ENCODE results near the gene RAPGEF6.

Gene RAPGEF6

DNA sequence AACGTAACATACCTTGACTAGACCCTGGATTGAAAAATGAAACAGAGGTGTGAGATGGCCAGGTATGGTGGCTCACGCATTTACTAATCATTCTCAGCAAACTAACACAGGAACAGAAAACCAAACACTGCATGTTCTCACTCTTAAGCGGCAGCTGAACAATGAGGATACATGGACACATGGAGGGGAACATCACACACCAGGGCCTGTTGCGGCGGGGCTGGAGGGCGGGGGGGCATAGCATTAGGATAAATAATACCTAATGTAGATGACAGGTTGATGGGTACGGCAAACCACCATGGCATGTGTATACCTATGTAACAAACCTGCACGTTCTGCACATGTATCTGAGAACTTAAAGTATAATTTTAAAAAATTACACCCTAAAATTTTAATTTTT, 15.9 kb downstream of the RAPGEF6 start:
- no peaks in the 10 kb centered on the region for H3K9me3 ChIP-seq (ENCODE audit: low read length)
- H3K9ac ChIP-seq (ENCODE audit: low read length), result no peak overlapping the region
- H3K36me3 ChIP-seq (ENCODE audit: insufficient read depth, low read length), result no peaks in the 10 kb centered on the region
- peaks cover 6% of the 10 kb centered on the region for H3K4me1 ChIP-seq (ENCODE audit: insufficient read depth, low read length)
- H3K27ac ChIP-seq (ENCODE audit: low read depth, low read length), result no peak overlapping the region
- H3K27me3 ChIP-seq (ENCODE audit: control insufficient read depth in 1 of 2, insufficient read depth in 2 of 2, low read length in 2 of 2), result no peaks in the 10 kb centered on the region
- no peak overlapping the region for H3K4me3 ChIP-seq (ENCODE audit: low read depth in 1 of 2, low read length in 2 of 2)

GRCh38 chr5:131617140-131617822, 17.7 kb downstream of the RAPGEF6 start:
- peaks cover 6% of the 10 kb centered on the region for H3K4me1 ChIP-seq (ENCODE audit: insufficient read depth, low read length)
- H3K36me3 ChIP-seq (ENCODE audit: insufficient read depth, low read length), result no peaks in the 10 kb centered on the region
- H3K27ac ChIP-seq (ENCODE audit: low read depth, low read length), result no peak overlapping the region
- H3K9me3 ChIP-seq (ENCODE audit: low read length), result no peaks in the 10 kb centered on the region
- no peak overlapping the region for H3K9ac ChIP-seq (ENCODE audit: low read length)
- H3K4me3 ChIP-seq (ENCODE audit: low read depth in 1 of 2, low read length in 2 of 2), result no peak overlapping the region
- no peaks in the 10 kb centered on the region for H3K27me3 ChIP-seq (ENCODE audit: control insufficient read depth in 1 of 2, insufficient read depth in 2 of 2, low read length in 2 of 2)

DNA sequence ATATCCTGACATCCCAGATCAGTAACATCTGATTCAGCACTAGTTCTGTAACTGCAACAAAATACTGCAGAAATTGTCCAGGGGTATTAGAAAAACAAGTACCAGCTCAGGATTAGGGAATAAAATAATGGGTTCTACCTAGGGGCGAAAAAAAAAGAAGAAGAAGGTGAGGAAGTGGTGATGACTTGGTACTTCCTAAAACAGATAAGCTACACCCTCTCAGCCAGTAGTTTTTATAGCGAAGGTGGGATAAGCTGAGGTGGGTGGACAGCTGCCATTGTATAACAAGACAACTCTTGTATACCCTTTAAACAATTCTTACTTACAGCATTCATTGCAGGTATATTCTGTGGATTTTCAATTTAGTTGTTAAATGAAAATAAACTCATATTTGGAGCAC, 19.1 kb downstream of the RAPGEF6 start:
- H3K27ac ChIP-seq (ENCODE audit: low read depth, low read length), result no peak overlapping the region
- H3K4me3 ChIP-seq (ENCODE audit: low read depth in 1 of 2, low read length in 2 of 2), result no peak overlapping the region
- H3K36me3 ChIP-seq (ENCODE audit: insufficient read depth, low read length), result no peaks in the 10 kb centered on the region
- H3K4me1 ChIP-seq (ENCODE audit: insufficient read depth, low read length), result peaks cover 6% of the 10 kb centered on the region
- no peak overlapping the region for H3K9ac ChIP-seq (ENCODE audit: low read length)
- H3K27me3 ChIP-seq (ENCODE audit: control insufficient read depth in 1 of 2, insufficient read depth in 2 of 2, low read length in 2 of 2), result no peaks in the 10 kb centered on the region
- no peaks in the 10 kb centered on the region for H3K9me3 ChIP-seq (ENCODE audit: low read length)

DNA sequence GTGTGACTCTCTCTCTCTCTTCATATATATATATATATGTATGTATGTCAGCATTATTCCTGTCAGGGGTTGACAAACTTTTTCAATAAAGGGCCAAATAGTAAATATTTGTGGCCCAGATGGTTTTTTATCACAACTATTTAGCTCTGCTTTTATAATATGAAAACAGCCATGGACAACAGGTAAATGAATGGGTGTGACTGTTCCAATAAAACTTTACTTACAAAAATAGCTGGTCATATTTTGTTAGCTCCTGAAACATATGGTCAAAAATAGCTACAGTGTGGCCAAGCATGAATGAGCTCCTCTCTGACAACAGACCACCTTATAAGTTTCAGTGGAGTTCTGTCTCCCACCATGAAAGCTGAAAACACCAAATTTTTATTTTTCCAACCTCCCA, 21.6 kb downstream of the RAPGEF6 start:
- peaks cover 21% of the 10 kb centered on the region for H3K4me1 ChIP-seq (ENCODE audit: insufficient read depth, low read length)
- no peak overlapping the region for H3K4me3 ChIP-seq (ENCODE audit: low read depth in 1 of 2, low read length in 2 of 2)
- no peaks in the 10 kb centered on the region for H3K27me3 ChIP-seq (ENCODE audit: control insufficient read depth in 1 of 2, insufficient read depth in 2 of 2, low read length in 2 of 2)
- no peak overlapping the region for H3K9ac ChIP-seq (ENCODE audit: low read length)
- H3K36me3 ChIP-seq (ENCODE audit: insufficient read depth, low read length), result no peaks in the 10 kb centered on the region
- no peak overlapping the region for H3K27ac ChIP-seq (ENCODE audit: low read depth, low read length)
- H3K9me3 ChIP-seq (ENCODE audit: low read length), result no peaks in the 10 kb centered on the region

DNA sequence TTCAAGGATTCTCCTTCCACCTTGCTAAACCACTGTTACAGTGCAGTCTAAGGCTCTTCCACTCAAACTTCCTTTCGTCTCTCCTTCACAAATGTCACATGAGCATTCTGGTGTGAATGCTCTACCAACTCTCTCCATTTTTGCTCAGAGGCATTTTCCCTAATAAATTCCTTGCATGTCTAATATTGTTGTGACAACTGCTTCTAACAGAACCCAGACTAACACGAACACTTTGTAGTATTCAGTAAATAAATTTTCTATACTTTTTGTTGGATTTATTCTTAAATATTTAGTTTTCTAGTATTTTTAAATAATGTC, 24.0 kb downstream of the RAPGEF6 start:
- H3K9me3 ChIP-seq (ENCODE audit: low read length), result no peaks in the 10 kb centered on the region
- no peak overlapping the region for H3K9ac ChIP-seq (ENCODE audit: low read length)
- H3K4me3 ChIP-seq (ENCODE audit: low read depth in 1 of 2, low read length in 2 of 2), result no peak overlapping the region
- no peaks in the 10 kb centered on the region for H3K27me3 ChIP-seq (ENCODE audit: control insufficient read depth in 1 of 2, insufficient read depth in 2 of 2, low read length in 2 of 2)
- H3K27ac ChIP-seq (ENCODE audit: low read depth, low read length), result no peak overlapping the region
- H3K36me3 ChIP-seq (ENCODE audit: insufficient read depth, low read length), result no peaks in the 10 kb centered on the region
- peaks cover 35% of the 10 kb centered on the region for H3K4me1 ChIP-seq (ENCODE audit: insufficient read depth, low read length)

- Histone ChIP-seq H3K36me3 (ENCODE audit: insufficient read depth, low read length) (no peaks in the 10 kb centered on the region), H3K4me1 (ENCODE audit: insufficient read depth, low read length) (peaks cover 35% of the 10 kb centered on the region), H3K9ac (ENCODE audit: low read length) (no peak overlapping the region), H3K27ac (ENCODE audit: low read depth, low read length) (no peak overlapping the region), H3K4me3 (ENCODE audit: low read depth in 1 of 2, low read length in 2 of 2) (no peak overlapping the region), H3K9me3 (ENCODE audit: low read length) (no peaks in the 10 kb centered on the region), H3K27me3 (ENCODE audit: control insufficient read depth in 1 of 2, insufficient read depth in 2 of 2, low read length in 2 of 2) (no peaks in the 10 kb centered on the region)
Observed at GRCh38 chr5:131610198-131611063, 24.6 kb downstream of the RAPGEF6 start.

DNA sequence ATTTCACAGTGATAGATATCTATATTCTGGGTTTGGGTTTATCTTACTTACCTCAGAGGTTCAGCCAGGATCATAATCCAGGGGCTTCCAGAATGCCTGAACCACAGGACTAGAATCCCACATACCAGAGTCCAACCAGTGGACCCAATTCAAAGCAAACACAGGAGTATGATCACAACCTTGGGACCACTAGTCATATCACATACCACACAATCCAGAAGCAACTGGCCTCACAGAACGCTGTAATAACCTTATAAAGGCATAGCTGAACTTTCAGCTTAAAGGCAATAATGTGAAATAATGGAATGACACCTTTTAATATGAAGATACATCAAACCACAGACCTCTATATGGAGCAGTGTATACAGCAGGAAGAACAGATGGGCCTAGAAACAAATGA, 25.3 kb downstream of the RAPGEF6 start:
- Histone ChIP-seq H3K9me3 (ENCODE audit: low read length) (no peaks in the 10 kb centered on the region), H3K27ac (ENCODE audit: low read depth, low read length) (no peak overlapping the region), H3K4me3 (ENCODE audit: low read depth in 1 of 2, low read length in 2 of 2) (no peak overlapping the region), H3K4me1 (ENCODE audit: insufficient read depth, low read length) (peaks cover 29% of the 10 kb centered on the region), H3K36me3 (ENCODE audit: insufficient read depth, low read length) (no peaks in the 10 kb centered on the region), H3K27me3 (ENCODE audit: control insufficient read depth in 1 of 2, insufficient read depth in 2 of 2, low read length in 2 of 2) (no peaks in the 10 kb centered on the region), H3K9ac (ENCODE audit: low read length) (no peak overlapping the region)

DNA sequence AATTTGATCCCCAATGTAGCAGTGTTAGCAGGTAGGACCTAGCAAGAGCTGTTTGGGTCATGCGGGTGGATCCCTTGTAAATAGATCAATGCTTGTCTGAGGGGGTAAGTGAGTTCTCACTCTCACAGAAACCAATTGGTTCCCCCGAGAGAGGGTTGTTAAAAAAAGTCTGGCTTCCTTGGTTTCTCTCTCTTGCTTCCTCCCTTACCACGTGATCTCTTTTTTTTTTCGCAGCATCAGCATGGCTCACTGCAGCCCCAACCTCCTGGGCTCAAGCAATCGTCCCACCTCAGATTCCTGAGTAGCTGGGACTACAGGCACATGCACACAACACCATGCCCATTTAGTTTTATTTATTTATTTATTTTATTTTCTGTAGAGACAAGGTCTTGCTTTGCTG, 26.4 kb downstream of the RAPGEF6 start:
- Histone ChIP-seq H3K27me3 (ENCODE audit: control insufficient read depth in 1 of 2, insufficient read depth in 2 of 2, low read length in 2 of 2) (no peaks in the 10 kb centered on the region), H3K9me3 (ENCODE audit: low read length) (no peaks in the 10 kb centered on the region), H3K4me3 (ENCODE audit: low read depth in 1 of 2, low read length in 2 of 2) (no peak overlapping the region), H3K4me1 (ENCODE audit: insufficient read depth, low read length) (peaks cover 29% of the 10 kb centered on the region), H3K36me3 (ENCODE audit: insufficient read depth, low read length) (no peaks in the 10 kb centered on the region), H3K9ac (ENCODE audit: low read length) (no peak overlapping the region), H3K27ac (ENCODE audit: low read depth, low read length) (no peak overlapping the region)

- H3K9ac ChIP-seq (ENCODE audit: low read length), result no peak overlapping the region
- H3K27me3 ChIP-seq (ENCODE audit: control insufficient read depth in 1 of 2, insufficient read depth in 2 of 2, low read length in 2 of 2), result no peaks in the 10 kb centered on the region
- no peaks in the 10 kb centered on the region for H3K9me3 ChIP-seq (ENCODE audit: low read length)
- H3K27ac ChIP-seq (ENCODE audit: low read depth, low read length), result no peak overlapping the region
- H3K4me3 ChIP-seq (ENCODE audit: low read depth in 1 of 2, low read length in 2 of 2), result no peak overlapping the region
- peaks cover 29% of the 10 kb centered on the region for H3K4me1 ChIP-seq (ENCODE audit: insufficient read depth, low read length)
- H3K36me3 ChIP-seq (ENCODE audit: insufficient read depth, low read length), result no peaks in the 10 kb centered on the region
Observed at GRCh38 chr5:131607903-131608540, 27.0 kb downstream of the RAPGEF6 start.

DNA sequence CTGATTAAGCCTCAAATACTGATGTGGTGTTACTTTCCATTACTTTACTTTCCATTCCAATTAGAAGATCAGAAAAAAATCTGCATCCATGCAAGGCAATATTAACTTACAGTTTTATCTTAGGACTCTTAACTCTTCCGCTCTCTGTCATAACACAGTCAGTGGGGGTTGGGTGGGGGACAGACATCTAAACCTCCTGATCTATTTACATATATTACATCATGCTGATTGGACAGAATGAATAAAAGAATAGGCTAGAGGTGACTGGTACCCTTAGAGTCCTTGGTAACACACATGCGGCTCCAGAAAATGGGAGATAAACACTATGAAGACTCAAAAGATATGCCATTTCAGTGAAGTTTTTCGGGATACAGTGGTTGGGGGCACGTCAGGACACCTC, 27.6 kb downstream of the RAPGEF6 start:
- H3K4me3 ChIP-seq (ENCODE audit: low read depth in 1 of 2, low read length in 2 of 2), result no peak overlapping the region
- H3K27ac ChIP-seq (ENCODE audit: low read depth, low read length), result no peak overlapping the region
- H3K9me3 ChIP-seq (ENCODE audit: low read length), result no peaks in the 10 kb centered on the region
- H3K36me3 ChIP-seq (ENCODE audit: insufficient read depth, low read length), result no peaks in the 10 kb centered on the region
- peaks cover 29% of the 10 kb centered on the region for H3K4me1 ChIP-seq (ENCODE audit: insufficient read depth, low read length)
- H3K9ac ChIP-seq (ENCODE audit: low read length), result no peak overlapping the region
- no peaks in the 10 kb centered on the region for H3K27me3 ChIP-seq (ENCODE audit: control insufficient read depth in 1 of 2, insufficient read depth in 2 of 2, low read length in 2 of 2)

- peaks cover 20% of the 10 kb centered on the region for H3K4me1 ChIP-seq (ENCODE audit: insufficient read depth, low read length)
- no peaks in the 10 kb centered on the region for H3K9me3 ChIP-seq (ENCODE audit: low read length)
- no peak overlapping the region for H3K9ac ChIP-seq (ENCODE audit: low read length)
- no peaks in the 10 kb centered on the region for H3K36me3 ChIP-seq (ENCODE audit: insufficient read depth, low read length)
- no peaks in the 10 kb centered on the region for H3K27me3 ChIP-seq (ENCODE audit: control insufficient read depth in 1 of 2, insufficient read depth in 2 of 2, low read length in 2 of 2)
- H3K4me3 ChIP-seq (ENCODE audit: low read depth in 1 of 2, low read length in 2 of 2), result no peak overlapping the region
- H3K27ac ChIP-seq (ENCODE audit: low read depth, low read length), result no peak overlapping the region
Observed at GRCh38 chr5:131605086-131605485, 29.9 kb downstream of the RAPGEF6 start.
